Hepatocyte (in vitro differentiated cells): ENCODE measurements around the gene TP73. TPM values are rescaled to one million over a fixed set of nuclear protein-coding genes. Genes with fewer than 3 reads are reported as not detected.

Experiments used
- DNase-seq: peaks from one replicate; pipeline ENCODE4 v3.0.0-alpha.2; 2016; ENCODE audit warnings: low spot score
- H2AFZ ChIP-seq: fragments of 200-600 bp; sonication (generic); 2 replicates; pipeline ENCODE4 v1.6.0; 2016; ENCODE audit warnings: antibody characterized with exemption, mild to moderate bottlenecking
- H3K27ac ChIP-seq: fragments of 200-600 bp; sonication (generic); 2 replicates; pipeline ENCODE4 v1.5.1; 2016; ENCODE audit warnings: mild to moderate bottlenecking
- H3K27me3 ChIP-seq: fragments of 200-600 bp; sonication (generic); 2 replicates; pipeline ENCODE4 v1.6.1; 2016
- H3K36me3 ChIP-seq: fragments of 200-600 bp; sonication (generic); replicated peaks from 2 replicates; pipeline ENCODE4 v1.5.1; 2016; ENCODE audit warnings: low read depth; ENCODE audit not compliant: insufficient read depth
- H3K4me1 ChIP-seq: fragments of 200-600 bp; sonication (generic); 2 replicates; pipeline ENCODE4 v1.5.1; 2016; ENCODE audit warnings: mild to moderate bottlenecking, moderate library complexity; ENCODE audit not compliant: insufficient read depth
- H3K4me2 ChIP-seq: fragments of 200-600 bp; sonication (generic); 2 replicates; pipeline ENCODE4 v1.6.0; 2016
- H3K4me3 ChIP-seq: fragments of 200-600 bp; sonication (generic); 2 replicates; pipeline ENCODE4 v1.5.1; 2016; ENCODE audit warnings: mild to moderate bottlenecking
- H3K79me2 ChIP-seq: fragments of 200-600 bp; sonication (generic); 2 replicates; pipeline ENCODE4 v1.6.0; 2017; ENCODE audit warnings: mild to moderate bottlenecking
- H3K9me2 ChIP-seq: fragments of 200-600 bp; sonication (generic); replicated peaks from 2 replicates; pipeline ENCODE4 v1.6.0; 2017; ENCODE audit warnings: mild to moderate bottlenecking; ENCODE audit not compliant: insufficient read depth
- H3K9me3 ChIP-seq: fragments of 200-600 bp; sonication (generic); 2 replicates; pipeline ENCODE4 v1.5.1; 2016; ENCODE audit warnings: low read depth, mild to moderate bottlenecking
- H4K20me1 ChIP-seq: fragments of 200-600 bp; sonication (generic); 2 replicates; pipeline ENCODE4 v1.6.0; 2016; ENCODE audit warnings: mild to moderate bottlenecking; ENCODE audit not compliant: insufficient read depth, poor library complexity, severe bottlenecking
- CTCF ChIP-seq: fragments of 200-600 bp; sonication (generic); IDR thresholded peaks from 2 replicates; pipeline ENCODE4 v1.5.1; 2016; ENCODE audit warnings: antibody characterized with exemption, mild to moderate bottlenecking; ENCODE audit not compliant: poor library complexity
- EZH2 ChIP-seq: fragments of 200-600 bp; sonication (generic); IDR thresholded peaks from 2 replicates; pipeline ENCODE4 v1.6.1; 2016; ENCODE audit warnings: antibody characterized with exemption, mild to moderate bottlenecking, borderline replicate concordance
- EZH2phosphoT487 ChIP-seq: fragments of 200-600 bp; sonication (generic); IDR thresholded peaks from one replicate; pipeline ENCODE4 v1.6.1; 2018; ENCODE audit warnings: antibody characterized with exemption, mild to moderate bottlenecking, low read depth, moderate library complexity; ENCODE audit not compliant: unreplicated experiment, severe bottlenecking
- WGBS: methylation state at CpG from one replicate; pipeline ENCODE4 v1.1.6; 2016; ENCODE audit warnings: low lambda C conversion rate; ENCODE audit errors: missing lambda C conversion rate; 5-methylcytosine and 5-hydroxymethylcytosine counted together
- polyA plus RNA-seq: library from polyadenylated mRNA; unstranded; fragments of >200 nt; fragmentation: Nextera tagmentation; extraction: Ambion mirVana; gene quantifications from 2 replicates; pipeline ENCODE4 v1.2.1, GENCODE V29; 2016
- total RNA-seq: library from RNA; depleted of rRNA; stranded (reverse); fragments of >200 nt; gene quantifications from 2 replicates; pipeline ENCODE4 v1.2.3, GENCODE V29; 2014

The TP73 gene
- total and polyA plus RNA-seq, 2 experiments from 2014 or later: 0.27 to 0.47 TPM

- H2AFZ ChIP-seq: no peak overlapping the region
- H3K27ac ChIP-seq: no peak overlapping the region
- 77% methylated on average over 8 of the region's 12 CpGs for WGBS
- no peak overlapping the region for H3K4me2 ChIP-seq
- H3K9me3 ChIP-seq: no peaks in the 10 kb centered on the region
- H3K79me2 ChIP-seq: no peaks in the 10 kb centered on the region
- H3K4me3 ChIP-seq: no peak overlapping the region
- no peak for DNase-seq
- H3K27me3 ChIP-seq: no peaks in the 10 kb centered on the region
- no peak for TF ChIP-seq EZH2phosphoT487
- no peak for TF ChIP-seq EZH2
- no peaks in the 10 kb centered on the region for H4K20me1 ChIP-seq
- H3K9me2 ChIP-seq: no peaks in the 10 kb centered on the region
- no peaks in the 10 kb centered on the region for H3K4me1 ChIP-seq
- no peaks in the 10 kb centered on the region for H3K36me3 ChIP-seq
These were observed 35.2 kb downstream of the TP73 start for GRCh38 chr1:3687504-3687903.

GRCh38 chr1:3688356-3689137 is 36.2 kb downstream of the TP73 start:
- Histone ChIP-seq H2AFZ (no peak overlapping the region), H3K9me3 (no peaks in the 10 kb centered on the region), H4K20me1 (no peaks in the 10 kb centered on the region), H3K27ac (no peak overlapping the region), H3K9me2 (no peaks in the 10 kb centered on the region), H3K4me2 (no peak overlapping the region), H3K36me3 (no peaks in the 10 kb centered on the region), H3K79me2 (no peaks in the 10 kb centered on the region), H3K27me3 (no peaks in the 10 kb centered on the region), H3K4me3 (no peak overlapping the region), H3K4me1 (no peaks in the 10 kb centered on the region)
- DNase-seq: no peak
- whole genome bisulfite sequencing: 56% methylated on average over 29 of the region's 29 CpGs
- TF ChIP-seq CTCF: no peak
- no peak for TF ChIP-seq EZH2phosphoT487
- TF ChIP-seq EZH2: no peak

GRCh38 chr1:3689138-3689750 is 36.9 kb downstream of the TP73 start:
- TF ChIP-seq CTCF (no peak), EZH2phosphoT487 (no peak), EZH2 (no peak)
- Histone ChIP-seq H3K9me2 (no peaks in the 10 kb centered on the region), H3K27ac (no peak overlapping the region), H2AFZ (no peak overlapping the region), H3K4me1 (no peaks in the 10 kb centered on the region), H3K36me3 (no peaks in the 10 kb centered on the region), H3K9me3 (no peaks in the 10 kb centered on the region), H3K79me2 (no peaks in the 10 kb centered on the region), H4K20me1 (no peaks in the 10 kb centered on the region), H3K4me3 (no peak overlapping the region), H3K4me2 (no peak overlapping the region), H3K27me3 (no peaks in the 10 kb centered on the region)
- no peak for DNase-seq
- 63% methylated on average over 13 of the region's 19 CpGs for WGBS
